Vagina (tissue), 2 donors: ENCODE results near the gene PIM1.

ENCODE experiments used
- POLR2A ChIP-seq, 2 donors: fragments of 450-650 bp; IDR thresholded peaks; one replicate each; pipeline ENCODE4 v1.6.1; 2017; ENCODE audit warnings: antibody characterized with exemption in 2 of 2, mild to moderate bottlenecking in 2 of 2, moderate library complexity in 2 of 2
- TF ChIP-seq, protein P1 (sequence below), 3 experiments: fragments of 450-650 bp in 2 of 3; fragments of 200-600 bp in 1 of 3; sonication (generic) in 1 of 3; IDR thresholded peaks; one replicate each; pipeline ENCODE4 v1.5.1; 2017 to 2019; ENCODE audit warnings: antibody characterized with exemption in 3 of 3, mild to moderate bottlenecking in 2 of 3, moderate library complexity in 2 of 3

DNA sequence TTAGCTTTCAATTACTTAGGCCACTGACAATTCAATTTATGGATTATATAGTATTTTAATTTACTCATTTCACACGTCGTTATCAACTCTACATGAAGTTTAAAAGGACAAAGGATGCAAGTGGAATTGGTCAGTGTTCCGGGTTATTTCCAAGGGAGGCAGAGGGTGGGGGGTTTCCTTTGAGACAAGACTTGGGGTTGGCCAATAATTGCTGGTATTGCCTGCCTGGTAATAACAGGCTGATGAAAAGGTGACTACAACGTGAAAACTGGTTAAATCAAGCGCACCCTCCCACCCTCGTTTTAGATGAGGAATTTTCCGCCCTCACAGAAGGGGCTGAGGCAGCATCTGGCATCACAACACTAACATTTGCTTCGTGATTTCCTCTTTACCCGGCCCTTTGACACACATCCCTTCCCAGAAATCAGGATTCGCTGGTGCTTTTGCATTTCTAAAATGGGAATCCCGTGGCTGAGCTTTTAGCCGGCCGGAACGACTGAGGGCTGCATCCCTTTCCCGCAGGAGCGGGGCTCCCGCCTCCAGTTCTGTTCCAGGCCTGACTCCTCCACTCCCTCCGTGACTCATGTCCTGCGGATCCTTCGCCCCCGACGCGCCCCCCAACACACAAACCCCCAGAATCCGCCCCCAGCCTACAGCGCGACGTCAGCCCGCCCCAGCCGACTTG lies 999 bp upstream of the PIM1 start:
- no peak for TF ChIP-seq POLR2A (IDR thresholded peaks at IDR 0.05)
- TF ChIP-seq, protein P1, sequence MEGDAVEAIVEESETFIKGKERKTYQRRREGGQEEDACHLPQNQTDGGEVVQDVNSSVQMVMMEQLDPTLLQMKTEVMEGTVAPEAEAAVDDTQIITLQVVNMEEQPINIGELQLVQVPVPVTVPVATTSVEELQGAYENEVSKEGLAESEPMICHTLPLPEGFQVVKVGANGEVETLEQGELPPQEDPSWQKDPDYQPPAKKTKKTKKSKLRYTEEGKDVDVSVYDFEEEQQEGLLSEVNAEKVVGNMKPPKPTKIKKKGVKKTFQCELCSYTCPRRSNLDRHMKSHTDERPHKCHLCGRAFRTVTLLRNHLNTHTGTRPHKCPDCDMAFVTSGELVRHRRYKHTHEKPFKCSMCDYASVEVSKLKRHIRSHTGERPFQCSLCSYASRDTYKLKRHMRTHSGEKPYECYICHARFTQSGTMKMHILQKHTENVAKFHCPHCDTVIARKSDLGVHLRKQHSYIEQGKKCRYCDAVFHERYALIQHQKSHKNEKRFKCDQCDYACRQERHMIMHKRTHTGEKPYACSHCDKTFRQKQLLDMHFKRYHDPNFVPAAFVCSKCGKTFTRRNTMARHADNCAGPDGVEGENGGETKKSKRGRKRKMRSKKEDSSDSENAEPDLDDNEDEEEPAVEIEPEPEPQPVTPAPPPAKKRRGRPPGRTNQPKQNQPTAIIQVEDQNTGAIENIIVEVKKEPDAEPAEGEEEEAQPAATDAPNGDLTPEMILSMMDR (IDR thresholded peaks at IDR 0.05) = no peak
